ENCODE data around the gene ARHGAP42. TPM values are rescaled to one million over a fixed set of nuclear protein-coding genes. Genes with fewer than 3 reads are reported as not detected.
A peak's percentile ranks its signal among the peaks of the same experiment; 100 is the strongest.

Gene ARHGAP42
- total RNA-seq, 1 donor from 2014 or later: 33.2 TPM

- no peak for FAIRE-seq
- H4K20me1 ChIP-seq (ENCODE audit: insufficient read depth, low read length): peaks cover 30% of the 10 kb centered on the region
- no peaks in the 10 kb centered on the region for H3K36me3 ChIP-seq (ENCODE audit: insufficient read depth, low read length)
- TF ChIP-seq EZH2 (IDR thresholded peaks at IDR 0.05; ENCODE audit: insufficient read depth, low read length) (no peak), CTCF (IDR thresholded peaks at IDR 0.05; ENCODE audit: insufficient read depth, low read depth, low read length) (no peak)
- no peak for DNase-seq (ENCODE audit: low read depth)
- no peak overlapping the region for H3K27ac ChIP-seq (ENCODE audit: low read depth, low read length)
- H3K4me2 ChIP-seq (ENCODE audit: low read length): no peak overlapping the region
- H2AFZ ChIP-seq (ENCODE audit: low read depth, low read length): no peak overlapping the region
- no peaks in the 10 kb centered on the region for H3K27me3 ChIP-seq (ENCODE audit: insufficient read depth, low read length)
- Mint-ChIP-seq H3K27me3 (ENCODE audit: low read depth, unreplicated experiment) (no peaks in the 10 kb centered on the region), H3K36me3 (ENCODE audit: low read depth, unreplicated experiment) (peaks cover 19% of the 10 kb centered on the region), H3K27ac (ENCODE audit: unreplicated experiment) (peak overlapping the region; percentile 62), H3K4me1 (ENCODE audit: low read depth, unreplicated experiment) (peaks cover 18% of the 10 kb centered on the region), H3K9me3 (ENCODE audit: unreplicated experiment) (peaks cover 7% of the 10 kb centered on the region), H3K4me3 (ENCODE audit: unreplicated experiment) (no peak overlapping the region)
- H3K4me1 ChIP-seq (ENCODE audit: insufficient read depth, low read length): no peaks in the 10 kb centered on the region
- H3K79me2 ChIP-seq (ENCODE audit: insufficient read depth, low read length): peaks cover 28% of the 10 kb centered on the region
- no peak overlapping the region for H3K4me3 ChIP-seq (ENCODE audit: insufficient read depth, low read depth, low read length)
- H3K9ac ChIP-seq (ENCODE audit: low read length): no peak overlapping the region
- H3K9me3 ChIP-seq (ENCODE audit: insufficient read depth, low read depth, low read length): peaks cover 15% of the 10 kb centered on the region
Measured at GRCh38 chr11:100752371-100753171, 65.5 kb downstream of the ARHGAP42 start.

- H2AFZ ChIP-seq (ENCODE audit: low read depth, low read length): no peak overlapping the region
- no peak for FAIRE-seq
- no peak for DNase-seq (ENCODE audit: low read depth)
- no peaks in the 10 kb centered on the region for H3K4me1 ChIP-seq (ENCODE audit: insufficient read depth, low read length)
- no peak overlapping the region for H3K9ac ChIP-seq (ENCODE audit: low read length)
- peaks cover 15% of the 10 kb centered on the region for H3K9me3 ChIP-seq (ENCODE audit: insufficient read depth, low read depth, low read length)
- TF ChIP-seq EZH2 (IDR thresholded peaks at IDR 0.05; ENCODE audit: insufficient read depth, low read length): no peak
- no peak for TF ChIP-seq CTCF (IDR thresholded peaks at IDR 0.05; ENCODE audit: insufficient read depth, low read depth, low read length)
- H3K4me2 ChIP-seq (ENCODE audit: low read length): no peak overlapping the region
- Mint-ChIP-seq H3K27ac (ENCODE audit: unreplicated experiment) (peak overlapping the region; percentile 15), H3K9me3 (ENCODE audit: unreplicated experiment) (peaks cover 7% of the 10 kb centered on the region), H3K27me3 (ENCODE audit: low read depth, unreplicated experiment) (no peaks in the 10 kb centered on the region), H3K4me3 (ENCODE audit: unreplicated experiment) (no peak overlapping the region), H3K36me3 (ENCODE audit: low read depth, unreplicated experiment) (peaks cover 19% of the 10 kb centered on the region), H3K4me1 (ENCODE audit: low read depth, unreplicated experiment) (peaks cover 18% of the 10 kb centered on the region)
- peaks cover 32% of the 10 kb centered on the region for H4K20me1 ChIP-seq (ENCODE audit: insufficient read depth, low read length)
- H3K4me3 ChIP-seq (ENCODE audit: insufficient read depth, low read depth, low read length): no peak overlapping the region
- no peak overlapping the region for H3K27ac ChIP-seq (ENCODE audit: low read depth, low read length)
- no peaks in the 10 kb centered on the region for H3K36me3 ChIP-seq (ENCODE audit: insufficient read depth, low read length)
- H3K27me3 ChIP-seq (ENCODE audit: insufficient read depth, low read length): no peaks in the 10 kb centered on the region
- H3K79me2 ChIP-seq (ENCODE audit: insufficient read depth, low read length): peaks cover 28% of the 10 kb centered on the region
Measured at GRCh38 chr11:100753172-100753543, 66.1 kb downstream of the ARHGAP42 start.

GRCh38 chr11:100753571-100753970 is 66.5 kb downstream of the ARHGAP42 start:
- Mint-ChIP-seq H3K27me3 (ENCODE audit: low read depth, unreplicated experiment) (no peaks in the 10 kb centered on the region), H3K36me3 (ENCODE audit: low read depth, unreplicated experiment) (peaks cover 19% of the 10 kb centered on the region), H3K4me3 (ENCODE audit: unreplicated experiment) (no peak overlapping the region), H3K9me3 (ENCODE audit: unreplicated experiment) (peaks cover 7% of the 10 kb centered on the region), H3K4me1 (ENCODE audit: low read depth, unreplicated experiment) (peaks cover 18% of the 10 kb centered on the region), H3K27ac (ENCODE audit: unreplicated experiment) (peak overlapping the region; percentile 15)
- no peaks in the 10 kb centered on the region for H3K4me1 ChIP-seq (ENCODE audit: insufficient read depth, low read length)
- H3K27ac ChIP-seq (ENCODE audit: low read depth, low read length): no peak overlapping the region
- no peaks in the 10 kb centered on the region for H3K36me3 ChIP-seq (ENCODE audit: insufficient read depth, low read length)
- FAIRE-seq: no peak
- no peak overlapping the region for H3K4me2 ChIP-seq (ENCODE audit: low read length)
- peaks cover 15% of the 10 kb centered on the region for H3K9me3 ChIP-seq (ENCODE audit: insufficient read depth, low read depth, low read length)
- no peak overlapping the region for H3K9ac ChIP-seq (ENCODE audit: low read length)
- no peak overlapping the region for H3K4me3 ChIP-seq (ENCODE audit: insufficient read depth, low read depth, low read length)
- H3K79me2 ChIP-seq (ENCODE audit: insufficient read depth, low read length): peaks cover 28% of the 10 kb centered on the region
- H2AFZ ChIP-seq (ENCODE audit: low read depth, low read length): no peak overlapping the region
- H4K20me1 ChIP-seq (ENCODE audit: insufficient read depth, low read length): peaks cover 32% of the 10 kb centered on the region
- H3K27me3 ChIP-seq (ENCODE audit: insufficient read depth, low read length): no peaks in the 10 kb centered on the region
- DNase-seq (ENCODE audit: low read depth): no peak
- TF ChIP-seq EZH2 (IDR thresholded peaks at IDR 0.05; ENCODE audit: insufficient read depth, low read length) (no peak), CTCF (IDR thresholded peaks at IDR 0.05; ENCODE audit: insufficient read depth, low read depth, low read length) (no peak)
